HL-60/S4 (cell line): Measurements from ENCODE around the gene CARMIL1.

Experiments
- in situ Hi-C: fragments of 300-500 bp; cut with MboI; formaldehyde crosslinking; loops from 2 replicates; pipeline ENCODE4 v1.14.3; 2022; ENCODE audit warnings: low sequenced_read_pairs

CARMIL1 gene

DNA sequence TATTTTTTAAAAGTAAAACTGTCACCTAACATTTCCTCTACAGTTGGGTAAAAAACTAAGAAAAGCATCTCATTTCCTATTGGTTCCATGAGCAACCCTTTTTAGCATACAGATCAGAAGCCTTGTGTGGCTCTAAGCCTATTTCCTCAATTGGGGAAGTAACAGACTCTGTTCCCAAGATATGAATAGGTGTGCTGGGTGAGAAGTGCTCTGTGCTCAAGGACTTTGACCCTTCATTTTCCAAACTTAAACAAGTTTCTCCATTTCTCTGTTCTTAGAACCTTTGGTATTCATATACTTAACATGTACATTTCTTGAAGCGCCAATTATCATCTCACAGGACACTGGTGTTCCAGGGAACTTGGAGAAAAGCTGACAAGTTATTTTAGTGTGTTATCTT, 24.1 kb downstream of the CARMIL1 start:
- in situ Hi-C loops: no loop called here

DNA sequence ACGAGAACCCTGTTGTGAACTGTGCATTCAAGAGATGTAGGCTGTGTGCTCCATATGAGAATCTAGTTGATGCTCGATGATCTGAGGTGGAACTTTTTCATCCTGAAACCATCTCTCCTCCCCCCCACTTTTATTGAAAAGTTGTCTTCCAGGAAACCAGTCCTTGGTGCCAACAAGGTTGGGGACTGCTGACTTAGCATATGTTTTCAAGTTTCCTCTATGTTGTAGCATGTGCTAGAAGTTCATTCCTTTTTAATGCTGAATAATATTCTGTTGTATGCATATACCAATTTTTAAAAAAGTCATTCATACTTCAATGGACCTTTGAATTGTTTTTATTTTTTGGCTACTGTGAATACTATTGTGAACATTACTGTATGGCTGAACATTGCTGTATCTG, 27.2 kb downstream of the CARMIL1 start:
- in situ Hi-C loops: no loop called here

DNA sequence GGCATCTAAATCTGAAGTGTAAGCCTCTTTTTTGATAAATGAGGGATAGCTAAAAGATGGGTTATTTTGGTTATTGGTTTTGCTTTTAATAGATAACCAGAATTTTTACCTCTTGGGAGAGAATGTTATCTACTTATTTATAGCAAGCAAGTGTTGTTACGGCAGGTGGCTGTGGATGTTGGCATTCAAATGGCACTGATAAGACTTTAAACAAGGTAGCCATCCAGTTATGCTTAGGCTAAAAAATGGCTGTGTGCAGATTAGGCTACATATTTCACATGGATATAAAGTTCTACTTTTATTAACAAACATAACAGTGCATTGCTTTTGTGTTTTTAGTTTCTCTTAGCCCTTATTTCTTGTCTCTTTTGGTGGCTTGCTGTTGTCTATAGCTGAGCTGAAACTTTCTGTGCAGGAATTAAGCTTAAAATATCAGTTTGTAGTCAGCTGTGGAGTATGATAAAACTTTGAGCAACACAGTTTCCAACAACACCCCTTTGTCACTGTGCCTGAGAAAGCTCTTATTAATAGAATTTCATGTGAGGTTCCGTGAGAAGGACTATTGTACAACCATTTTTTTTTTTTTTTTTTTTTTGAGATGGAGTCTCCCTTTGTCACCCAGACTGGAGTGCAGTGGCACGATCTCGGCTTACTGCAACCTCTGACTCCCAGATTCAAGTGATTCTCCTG, 28.8 kb downstream of the CARMIL1 start:
- in situ Hi-C loops: no loop called here

DNA sequence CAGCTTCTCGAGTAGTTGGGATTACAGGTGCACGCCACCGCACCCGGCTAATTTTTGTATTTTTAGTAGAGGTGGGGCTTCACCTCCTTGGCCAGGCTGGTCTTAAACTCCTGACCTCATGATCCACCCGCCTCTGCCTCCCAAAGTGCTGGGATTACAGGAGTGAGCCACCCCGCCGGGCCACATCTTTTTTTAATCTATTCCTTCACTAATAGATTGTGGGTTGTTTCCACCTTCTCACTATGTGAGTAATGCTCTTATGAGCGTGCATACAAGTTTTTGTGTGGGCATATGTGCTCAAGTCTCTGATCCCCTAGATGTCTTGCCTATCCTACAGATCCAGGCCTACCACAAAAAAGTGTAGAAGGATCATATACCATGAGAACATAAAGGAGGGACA, 30.7 kb downstream of the CARMIL1 start:
- in situ Hi-C loops: no loop called here

DNA sequence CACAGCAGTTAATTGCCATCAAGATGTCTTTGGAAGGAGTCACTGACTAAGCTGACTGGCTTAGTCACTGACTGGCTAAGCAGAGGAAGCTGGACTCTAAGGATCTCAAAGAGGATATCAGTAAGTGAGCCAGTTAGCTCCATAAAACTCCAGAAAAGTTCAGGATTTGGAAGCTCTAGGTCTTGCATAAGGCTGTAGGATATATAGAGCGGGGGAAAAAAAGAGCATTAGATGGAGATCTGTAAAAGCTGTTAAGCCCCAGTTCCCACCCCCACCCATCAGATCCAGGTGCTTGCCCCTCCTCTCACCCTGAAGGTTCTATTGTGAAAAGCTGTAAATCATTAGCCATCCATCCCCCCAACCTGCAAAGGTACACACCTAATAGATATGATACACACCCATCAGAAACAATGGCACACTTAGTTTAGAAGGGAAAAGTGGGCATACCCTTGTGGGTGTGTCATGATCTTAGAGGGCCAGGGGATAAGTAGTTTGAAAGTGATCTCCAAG, 32.2 kb downstream of the CARMIL1 start:
- in situ Hi-C loops: no loop called here

DNA sequence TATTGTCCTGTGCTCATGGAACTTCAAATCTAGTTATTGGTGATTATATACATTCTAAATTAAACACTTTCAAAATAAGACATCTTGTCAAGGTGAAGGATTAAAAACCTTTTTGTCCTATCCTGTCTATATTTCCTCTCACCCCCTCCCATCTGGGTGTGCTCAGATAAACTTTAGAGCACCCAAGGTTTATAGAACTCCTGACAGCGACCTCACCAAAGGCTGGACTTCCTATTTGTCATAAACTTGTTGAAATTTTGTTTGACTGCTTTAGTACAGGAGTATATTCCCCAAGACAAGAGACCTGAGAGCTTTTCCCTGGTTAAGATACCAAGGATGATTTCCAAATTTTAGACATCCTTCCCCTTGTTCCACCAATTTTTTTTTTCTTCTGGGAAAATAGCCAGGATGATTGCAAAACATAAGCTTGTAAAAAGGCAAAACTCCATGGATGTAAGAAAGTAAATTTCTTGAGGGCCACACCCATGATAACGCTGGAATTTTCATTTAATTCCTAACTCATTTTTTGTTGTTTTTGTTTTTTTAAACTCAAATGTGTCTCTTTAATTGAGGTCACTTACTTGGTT, 33.0 kb downstream of the CARMIL1 start:
- in situ Hi-C loops: no loop called here

DNA sequence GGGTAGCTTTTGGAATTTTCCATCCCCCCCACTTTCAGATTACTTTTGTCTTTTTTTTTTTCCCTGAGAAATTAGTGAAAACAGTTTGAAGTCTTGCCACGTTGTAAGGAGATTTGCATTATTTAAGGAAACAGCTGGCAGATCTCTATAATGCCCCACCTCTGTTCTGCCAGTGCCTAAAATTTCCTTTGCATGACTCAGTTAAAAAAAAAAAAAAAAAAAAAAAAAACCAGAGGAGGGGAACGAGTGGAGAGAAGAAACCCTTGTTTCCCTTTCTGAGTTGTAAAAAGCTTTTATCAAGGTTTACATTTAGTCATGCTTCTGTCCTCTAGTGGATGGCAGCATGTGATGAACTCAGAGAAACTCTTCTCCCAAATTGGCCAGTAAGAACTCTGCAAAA, 33.5 kb downstream of the CARMIL1 start:
- in situ Hi-C loops: no loop called here

DNA sequence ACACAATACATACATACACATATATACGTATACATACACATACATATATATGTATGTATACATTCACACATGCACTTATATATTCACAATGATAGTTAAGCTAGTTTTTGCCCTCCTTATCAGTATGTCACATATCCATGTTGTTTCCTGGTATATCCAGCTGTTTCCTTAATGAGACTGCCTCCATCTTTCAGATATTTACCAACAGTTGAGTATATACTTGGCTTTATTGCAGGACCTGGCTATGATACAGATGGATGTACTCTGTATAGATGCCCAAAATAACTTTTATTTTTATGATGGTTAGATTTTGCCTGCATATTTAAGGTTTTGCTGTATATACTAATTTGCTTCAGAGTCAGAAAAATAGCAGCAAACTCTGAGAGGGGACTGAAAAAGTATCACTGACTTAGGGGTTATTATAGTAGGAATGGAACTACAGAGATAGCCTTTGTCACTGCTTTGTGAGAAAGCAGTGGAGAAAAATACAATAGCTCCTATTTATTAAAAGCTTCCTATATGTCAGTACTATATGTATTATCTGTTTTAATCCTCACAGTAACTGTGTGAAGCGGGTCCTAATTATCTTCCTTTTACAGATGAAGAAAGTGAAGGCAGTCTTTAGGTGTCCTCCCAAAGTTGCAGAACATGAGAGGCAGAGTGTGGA, 35.5 kb downstream of the CARMIL1 start:
- in situ Hi-C loops: no loop called here

DNA sequence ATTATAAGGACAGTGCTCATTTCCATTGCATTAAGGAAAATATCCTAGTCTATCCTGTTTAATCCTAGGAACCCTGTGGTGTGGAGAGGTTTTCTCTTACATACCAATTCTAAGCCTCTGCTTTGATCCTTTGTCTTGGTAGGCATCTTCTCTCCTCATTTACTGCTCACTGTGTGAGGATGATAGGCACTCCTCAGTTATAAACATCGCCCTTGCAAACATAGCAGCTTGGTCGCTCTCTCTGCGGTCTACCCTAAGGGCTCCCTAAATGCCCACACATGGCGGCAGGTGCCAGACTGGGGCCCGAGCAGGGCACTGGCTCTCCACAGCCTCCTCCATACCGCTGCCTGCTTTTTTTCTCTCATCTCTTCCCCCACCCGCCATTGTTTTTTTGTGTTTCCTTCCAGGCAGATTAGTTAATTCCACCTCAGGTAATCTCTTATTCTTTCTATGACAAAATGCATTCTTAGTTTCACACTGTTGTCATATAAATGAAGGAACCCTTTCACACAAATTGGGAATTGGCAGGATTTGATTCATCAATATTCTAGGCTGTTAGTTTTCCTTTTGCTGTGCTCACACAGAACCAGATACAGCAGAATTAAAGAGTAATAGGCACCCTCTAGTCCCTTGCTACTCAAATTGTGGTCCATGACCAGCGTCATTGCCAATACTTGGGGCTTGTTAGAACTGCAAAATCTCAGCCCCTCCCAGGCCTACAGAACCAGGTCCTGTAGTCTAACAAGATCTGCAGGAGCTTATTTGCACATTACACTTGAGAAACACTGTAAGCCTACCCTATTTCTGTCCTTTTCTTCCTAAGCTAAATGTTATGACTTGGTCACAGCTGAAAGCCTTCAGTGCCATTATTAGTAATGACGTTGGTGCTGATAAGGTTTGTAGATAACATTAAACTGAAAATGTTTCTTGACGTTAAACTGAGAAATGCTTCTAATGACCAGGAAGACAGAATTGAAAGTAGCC, 36.3 kb downstream of the CARMIL1 start:
- in situ Hi-C loops: no loop called here

DNA sequence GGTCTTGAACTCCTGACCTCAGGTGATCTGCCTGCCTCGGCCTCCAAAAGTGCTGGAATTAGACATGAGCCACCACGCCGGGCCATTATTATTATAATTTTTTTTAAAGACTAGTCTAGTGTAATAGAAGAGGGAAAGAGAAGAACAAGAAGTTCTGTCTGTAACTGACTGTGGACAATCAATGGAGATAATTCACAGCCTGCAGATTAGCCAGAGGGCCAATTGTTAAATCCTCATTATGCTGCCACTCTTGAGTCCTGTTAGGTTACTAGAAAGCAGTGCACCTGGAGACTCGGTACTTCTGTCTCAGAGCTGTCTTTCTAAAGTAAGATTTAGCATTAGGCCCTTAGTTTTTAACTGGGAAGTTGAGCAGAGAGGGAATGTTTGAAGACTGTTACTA, 37.5 kb downstream of the CARMIL1 start:
- in situ Hi-C loops: no loop called here

DNA sequence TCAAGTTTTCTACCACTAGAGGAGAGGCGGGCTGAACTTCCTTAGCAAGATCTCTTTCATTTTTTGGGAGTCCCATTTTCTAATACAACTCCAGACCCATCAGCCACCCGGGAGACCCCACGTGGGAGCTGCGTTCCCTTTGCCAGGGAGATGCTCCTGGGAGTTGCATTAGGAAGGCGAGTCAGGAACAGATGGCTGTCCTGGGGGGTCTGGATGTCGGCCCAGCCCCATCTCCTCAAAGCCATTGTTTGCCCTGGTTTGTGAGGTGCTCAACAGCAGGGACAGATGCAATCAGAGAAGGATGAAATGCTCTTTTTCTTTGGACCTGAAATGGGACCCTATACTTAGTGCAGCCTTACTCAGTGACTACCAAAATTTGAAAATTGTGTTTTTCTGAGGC, 39.4 kb downstream of the CARMIL1 start:
- in situ Hi-C loops: no loop called here

DNA sequence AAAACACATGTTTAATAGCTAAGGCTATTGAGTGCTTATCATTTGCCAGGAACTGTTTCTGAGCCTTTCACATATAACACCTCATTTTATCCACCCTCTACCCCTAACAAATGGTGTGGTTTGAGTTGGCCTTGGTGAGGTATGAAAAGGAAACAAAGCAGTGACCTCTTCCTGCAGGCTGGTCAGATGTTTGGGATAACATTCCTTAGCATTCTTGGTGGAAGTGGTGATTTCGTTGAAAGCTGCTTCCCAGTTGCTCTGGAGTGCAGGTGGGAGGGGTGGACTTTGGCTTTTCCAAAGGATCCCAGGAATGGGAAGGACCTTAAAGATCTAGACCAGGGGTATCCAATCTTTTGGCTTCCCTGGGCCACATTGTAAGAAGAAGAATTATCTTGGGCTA, 41.3 kb downstream of the CARMIL1 start:
- in situ Hi-C loops: no loop called here

DNA sequence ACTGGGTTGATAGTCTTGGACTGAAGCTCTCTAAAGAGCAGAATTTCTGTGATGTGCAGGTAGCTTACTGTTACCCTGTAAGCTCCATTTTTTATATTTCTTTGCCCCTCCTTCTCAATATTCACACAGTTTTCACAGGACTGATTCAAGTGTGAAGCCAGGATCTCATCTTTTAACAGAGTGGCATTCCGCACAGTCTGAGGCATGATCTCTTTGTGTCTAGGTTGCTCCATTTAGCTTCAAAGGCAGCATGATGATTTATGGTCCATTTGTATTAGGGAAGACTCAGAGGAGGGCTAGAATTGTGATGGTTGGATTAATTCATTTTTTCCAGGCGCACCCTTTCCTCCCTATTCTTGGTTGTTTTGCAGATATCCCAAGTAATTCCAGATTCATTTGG, 43.5 kb downstream of the CARMIL1 start:
- in situ Hi-C loops: no loop called here

DNA sequence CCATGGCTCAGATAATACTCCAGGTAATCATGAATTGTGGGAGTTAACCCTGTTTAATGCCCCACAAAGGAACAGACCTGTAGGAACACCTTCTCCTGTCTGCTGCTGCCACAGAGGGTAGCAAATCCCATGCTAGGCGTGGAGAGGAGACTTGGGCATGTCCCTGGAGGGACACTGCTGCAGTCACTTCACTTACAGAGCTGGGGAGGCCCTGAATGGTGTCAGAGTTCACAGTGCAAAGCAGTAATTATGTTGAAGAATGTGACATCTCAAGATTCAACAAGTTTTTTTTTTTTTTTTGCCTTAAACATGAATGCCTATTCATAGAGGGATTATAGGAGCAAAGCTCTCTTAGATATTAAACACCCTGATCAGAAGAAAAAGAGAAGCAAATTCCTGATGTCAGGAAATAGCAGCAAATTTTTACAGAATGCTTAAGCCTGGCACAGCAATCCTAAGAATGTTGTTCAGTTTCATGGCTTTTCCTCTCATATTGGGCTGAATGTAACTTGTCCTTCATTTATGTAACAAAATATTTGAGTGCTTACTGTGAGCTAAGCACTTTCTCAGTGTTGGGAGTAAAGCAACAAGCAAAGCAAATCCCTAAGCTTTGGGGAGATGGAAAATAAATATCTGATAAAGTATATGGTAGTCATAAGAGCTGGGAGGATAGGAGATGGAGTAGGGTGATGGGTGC, 45.0 kb downstream of the CARMIL1 start:
- in situ Hi-C loops: no loop called here

DNA sequence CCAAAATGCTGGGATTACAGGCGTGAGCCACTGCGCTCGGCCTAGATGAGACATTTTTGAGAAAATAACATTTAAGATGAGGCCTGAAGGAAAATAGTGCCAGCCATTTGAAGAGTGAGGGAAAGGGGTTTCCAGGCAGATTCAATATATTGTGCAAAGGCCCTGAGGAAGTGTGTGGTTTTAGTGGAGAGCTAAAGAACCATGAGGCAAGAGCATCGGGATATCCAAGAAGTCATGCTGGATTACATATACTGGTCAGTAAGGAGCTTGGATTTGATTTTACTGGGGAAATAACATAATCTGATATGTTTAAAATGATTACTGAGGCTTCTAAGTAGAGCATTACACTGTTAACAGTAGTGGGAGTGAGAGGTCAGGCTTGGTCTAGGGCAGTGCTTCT, 47.0 kb downstream of the CARMIL1 start:
- in situ Hi-C loops: no loop called here

DNA sequence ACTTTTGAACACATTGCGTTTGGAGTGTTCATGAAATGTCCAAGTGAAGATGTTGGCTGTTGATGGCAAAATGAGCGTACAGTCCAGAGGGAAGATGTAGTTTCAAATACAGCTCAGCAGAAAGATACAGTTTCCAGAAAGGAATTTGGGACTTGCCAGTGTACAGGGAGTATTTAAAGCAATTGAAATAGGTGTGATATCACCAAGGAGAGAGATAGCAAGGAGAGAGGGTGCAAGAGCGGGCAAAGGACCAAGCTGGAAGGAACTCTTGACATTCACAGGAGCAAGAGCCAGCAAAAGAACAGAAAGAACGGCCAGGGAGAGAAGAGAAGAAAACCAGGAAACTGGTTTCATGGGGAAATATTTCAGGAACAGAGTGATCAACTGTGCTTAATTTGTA, 47.8 kb downstream of the CARMIL1 start:
- in situ Hi-C loops: no loop called here

DNA sequence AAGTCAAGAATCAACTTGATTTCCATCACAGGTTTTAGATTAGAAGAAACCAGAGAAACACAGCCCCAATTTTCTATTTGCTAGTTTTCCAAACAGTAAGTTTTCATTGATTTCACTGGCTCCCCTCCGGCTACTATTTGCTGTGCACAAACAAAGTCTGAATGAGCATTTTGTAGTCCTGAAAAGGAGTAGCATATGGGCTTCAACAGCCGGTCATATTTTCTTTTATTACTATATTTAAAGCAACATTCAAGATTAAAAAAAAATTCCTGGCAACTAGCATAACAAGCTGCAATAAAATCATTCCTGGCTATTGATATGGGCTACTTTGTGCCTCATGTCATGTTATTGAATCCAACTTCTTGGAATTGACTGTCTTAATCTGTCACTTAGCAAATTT, 48.3 kb downstream of the CARMIL1 start:
- in situ Hi-C loops: no loop called here

DNA sequence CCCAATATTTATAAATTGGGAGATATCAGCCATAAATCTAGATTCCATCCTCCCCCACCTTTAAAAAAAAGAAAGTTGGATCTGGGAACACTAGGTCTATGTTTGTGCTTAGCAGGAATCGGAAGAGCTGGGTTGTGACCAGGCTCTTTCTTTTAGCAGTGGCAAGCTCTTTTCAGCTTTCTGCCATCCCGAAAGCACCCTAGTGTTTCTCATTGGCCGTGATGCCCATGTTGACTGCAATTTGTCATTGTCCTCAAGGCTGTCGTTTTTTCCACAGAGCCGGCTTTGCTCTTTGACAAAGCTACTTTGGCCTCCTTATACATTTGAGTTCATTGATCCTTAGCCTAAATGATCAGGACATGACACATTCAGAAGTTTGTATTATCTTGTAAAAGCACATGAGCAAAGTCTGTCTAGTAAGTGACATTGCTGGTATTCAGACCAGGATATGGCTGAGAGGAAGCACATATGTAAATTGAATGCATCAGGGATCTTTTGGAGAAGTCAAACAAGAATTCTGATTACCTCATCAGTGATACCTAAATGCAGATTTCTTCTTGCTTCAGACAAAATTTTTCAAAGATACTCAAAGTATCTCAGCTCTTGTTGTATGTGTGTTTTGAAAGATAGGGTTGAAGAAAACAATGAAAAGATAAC, 50.1 kb downstream of the CARMIL1 start:
- in situ Hi-C loops: no loop called here

DNA sequence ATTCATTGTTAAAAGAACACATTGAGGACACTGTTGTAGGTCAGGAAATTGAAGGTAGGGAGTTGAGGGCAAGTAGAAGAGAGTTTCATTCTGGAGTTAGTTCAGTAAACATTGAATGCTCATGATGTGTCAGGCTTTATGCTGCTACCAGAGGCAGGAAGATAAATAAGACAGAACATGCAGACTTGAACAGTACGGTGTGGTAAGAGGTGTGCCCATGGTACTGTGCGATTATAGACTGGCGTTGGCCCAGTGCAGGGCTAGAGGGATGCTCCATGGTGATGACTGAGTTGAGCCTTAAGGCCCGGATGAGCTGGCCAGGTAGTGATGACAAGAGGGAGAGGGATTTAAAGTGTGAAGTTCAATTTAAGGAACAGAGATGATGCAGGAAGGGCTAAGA, 50.8 kb downstream of the CARMIL1 start:
- in situ Hi-C loops: no loop called here
